Kidney (tissue), 14 donors: ENCODE results near the gene STAB1. TPM values are rescaled to one million over a fixed set of nuclear protein-coding genes. Genes with fewer than 3 reads are reported as not detected.

Experiments used
- DNase-seq, 5 donors: peaks; one replicate each; pipeline ENCODE4 v3.0.0-alpha.2; 2013 to 2020
- FAIRE-seq: peaks from 2 replicates; lab custom pipeline; 2012; peaks lifted over from hg19 to GRCh38; lab: Jason Lieb, UNC
- H3K27ac ChIP-seq, 2 donors: one replicate each; pipeline ENCODE4 v1.7.0; 2013; ENCODE audit warnings: low read depth in 2 of 2, low read length in 2 of 2, inconsistent platforms in 1 of 2
- H3K27me3 ChIP-seq: one replicate; pipeline ENCODE4 v1.7.1; 2013; ENCODE audit warnings: low read length, inconsistent platforms; ENCODE audit not compliant: control insufficient read depth, insufficient read depth
- H3K36me3 ChIP-seq, 3 donors: one replicate each; pipeline versions ENCODE4 v1.7.0 to v1.7.1; 2013; ENCODE audit warnings: low read length in 3 of 3, control low read depth in 1 of 3, inconsistent platforms in 1 of 3; ENCODE audit not compliant: insufficient read depth in 3 of 3, control insufficient read depth in 2 of 3
- H3K4me1 ChIP-seq, 3 donors: one replicate each; pipeline versions ENCODE4 v1.7.0 to v1.7.1; 2013; ENCODE audit warnings: low read length in 3 of 3, inconsistent platforms in 1 of 3, low read depth in 1 of 3; ENCODE audit not compliant: control insufficient read depth in 2 of 3, insufficient read depth in 2 of 3
- H3K4me3 ChIP-seq, 3 donors: one replicate each; pipeline versions ENCODE4 v1.7.0 to v1.8.1; 2013; ENCODE audit warnings: low read length in 3 of 3, control low read depth in 1 of 3, inconsistent platforms in 1 of 3
- H3K9ac ChIP-seq, 3 donors: one replicate each; pipeline versions ENCODE4 v1.7.0 to v1.7.1; 2013; ENCODE audit warnings: low read length in 3 of 3, control low read depth in 1 of 3, inconsistent platforms in 1 of 3
- H3K9me3 ChIP-seq, 3 donors: one replicate each; pipeline versions ENCODE4 v1.7.0 to v1.7.1; 2013; ENCODE audit warnings: low read length in 3 of 3, control low read depth in 1 of 3, inconsistent platforms in 1 of 3; ENCODE audit not compliant: control insufficient read depth in 2 of 3, insufficient read depth in 1 of 3
- intact Hi-C: fragments of 100-400 bp; cut with DNase I; formaldehyde crosslinking; loops from one replicate; pipeline ENCODE4 v1.11.1; 2022
- polyA plus RNA-seq: library from polyadenylated mRNA; stranded (reverse); fragments of 350-450 nt; fragmentation: Illumina TruSeq; extraction: RNeasy Lipid Tissue Mini Kit (QIAGEN cat#74804); gene quantifications from one replicate; pipeline ENCODE4 v1.2.3, GENCODE V29; 2014; ENCODE audit warnings: low read depth, low replicate concordance; ENCODE audit not compliant: insufficient read depth
- total RNA-seq: library from RNA; stranded (reverse); fragmentation: NEBNext Ultra II Directional; extraction: Animal tissue kit (Norgen Biotek cat#: 25700); gene quantifications from one replicate; pipeline ENCODE4 v1.2.1, GENCODE V29; 2021
- TF ChIP-seq, protein P1 (sequence below): IDR thresholded peaks from 3 replicates; pipeline ENCODE4 v1.5.1; 2012; ENCODE audit warnings: mild to moderate bottlenecking, moderate library complexity, borderline replicate concordance; ENCODE audit not compliant: insufficient read depth; ENCODE audit errors: extremely low read depth
- donor health status: control.
- donor health status: control.
- donor health status: control.
- donor health status: control.
- donor health status: control.
- donor health status: DM: yes; HTN: yes; CAD: no.
- donor health status: Normal renal cell carcinoma (clear cell type).

STAB1 gene
- total and polyA plus RNA-seq, 2 donors from 2014 or later = 98.4 to 379 TPM

DNA sequence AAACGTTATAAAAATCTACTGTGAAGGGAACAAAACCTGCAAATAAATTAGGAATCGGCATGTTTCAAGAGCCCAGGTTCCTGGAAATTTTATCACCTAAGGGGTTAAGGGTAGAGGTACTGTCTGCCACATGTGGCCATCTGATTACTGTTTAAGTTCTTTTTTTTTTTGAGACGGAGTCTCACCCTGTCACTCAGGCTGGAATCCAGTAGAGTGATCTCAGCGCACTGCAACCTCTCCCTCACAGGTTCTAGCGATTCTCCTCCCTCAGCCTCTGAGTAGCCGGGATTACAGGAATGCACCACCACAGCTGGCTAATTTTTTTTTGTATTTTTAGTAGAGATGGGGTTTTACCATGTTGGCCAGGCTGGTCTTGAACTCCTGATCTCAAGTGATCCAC lies 77.1 kb downstream of the STAB1 start:
- Histone ChIP-seq H3K9ac (no peak overlapping the region), H3K36me3 (peaks cover 2 to 14% (median 4%) of the 10 kb centered on the region in 3 donors), H3K27me3 (no peaks in the 10 kb centered on the region), H3K9me3 (no peaks in the 10 kb centered on the region), H3K4me3 (no peak overlapping the region), H3K4me1 (peaks cover 0 to 2% (median 0%) of the 10 kb centered on the region in 3 donors), H3K27ac (no peak overlapping the region)
- TF ChIP-seq, protein P1, sequence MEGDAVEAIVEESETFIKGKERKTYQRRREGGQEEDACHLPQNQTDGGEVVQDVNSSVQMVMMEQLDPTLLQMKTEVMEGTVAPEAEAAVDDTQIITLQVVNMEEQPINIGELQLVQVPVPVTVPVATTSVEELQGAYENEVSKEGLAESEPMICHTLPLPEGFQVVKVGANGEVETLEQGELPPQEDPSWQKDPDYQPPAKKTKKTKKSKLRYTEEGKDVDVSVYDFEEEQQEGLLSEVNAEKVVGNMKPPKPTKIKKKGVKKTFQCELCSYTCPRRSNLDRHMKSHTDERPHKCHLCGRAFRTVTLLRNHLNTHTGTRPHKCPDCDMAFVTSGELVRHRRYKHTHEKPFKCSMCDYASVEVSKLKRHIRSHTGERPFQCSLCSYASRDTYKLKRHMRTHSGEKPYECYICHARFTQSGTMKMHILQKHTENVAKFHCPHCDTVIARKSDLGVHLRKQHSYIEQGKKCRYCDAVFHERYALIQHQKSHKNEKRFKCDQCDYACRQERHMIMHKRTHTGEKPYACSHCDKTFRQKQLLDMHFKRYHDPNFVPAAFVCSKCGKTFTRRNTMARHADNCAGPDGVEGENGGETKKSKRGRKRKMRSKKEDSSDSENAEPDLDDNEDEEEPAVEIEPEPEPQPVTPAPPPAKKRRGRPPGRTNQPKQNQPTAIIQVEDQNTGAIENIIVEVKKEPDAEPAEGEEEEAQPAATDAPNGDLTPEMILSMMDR = no peak
- intact Hi-C loops = no loop called here
- no peak for DNase-seq
- FAIRE-seq = no peak

Other genes with a start within 250 kb of the STAB1 start
- 32.5 TPM for gene PPM1M, start 249.6 kb upstream of the STAB1 start, total RNA-seq
- gene PPM1M, start 249.6 kb upstream of the STAB1 start, polyA plus RNA-seq = 23.2 TPM
- 75.8 TPM for gene WDR82, start 216.7 kb upstream of the STAB1 start, total RNA-seq
- gene WDR82, start 216.7 kb upstream of the STAB1 start, polyA plus RNA-seq = 20.9 TPM
- 30.7 TPM for gene GLYCTK, start 207.5 kb upstream of the STAB1 start, total RNA-seq
- 50.2 TPM for gene GLYCTK, start 207.5 kb upstream of the STAB1 start, polyA plus RNA-seq
- gene DNAH1, start 179.0 kb upstream of the STAB1 start, total RNA-seq = 12.1 TPM
- 1.7 TPM for gene DNAH1, start 179.0 kb upstream of the STAB1 start, polyA plus RNA-seq
- 72.5 TPM for gene BAP1, start 85.3 kb upstream of the STAB1 start, total RNA-seq
- 61.6 TPM for gene BAP1, start 85.3 kb upstream of the STAB1 start, polyA plus RNA-seq
- gene PHF7, start 84.7 kb upstream of the STAB1 start, total RNA-seq = 8.8 TPM
- 3.9 TPM for gene PHF7, start 84.7 kb upstream of the STAB1 start, polyA plus RNA-seq
- gene SEMA3G, start 50.2 kb upstream of the STAB1 start, total RNA-seq = 25.7 TPM
- gene SEMA3G, start 50.2 kb upstream of the STAB1 start, polyA plus RNA-seq = 28.2 TPM
- gene TNNC1, start 41.3 kb upstream of the STAB1 start, total RNA-seq = 2.2 TPM
- gene TNNC1, start 41.3 kb upstream of the STAB1 start, polyA plus RNA-seq = 86.6 TPM
- 98.7 TPM for gene NISCH, start 39.7 kb upstream of the STAB1 start, total RNA-seq
- 36.1 TPM for gene NISCH, start 39.7 kb upstream of the STAB1 start, polyA plus RNA-seq
- gene NT5DC2, start 38.5 kb downstream of the STAB1 start, total RNA-seq = 47.3 TPM
- 75.7 TPM for gene NT5DC2, start 38.5 kb downstream of the STAB1 start, polyA plus RNA-seq
- 26.8 TPM for gene UQCC5, start 41.3 kb downstream of the STAB1 start, total RNA-seq
- 135 TPM for gene UQCC5, start 41.3 kb downstream of the STAB1 start, polyA plus RNA-seq
- gene PBRM1, start 190.6 kb downstream of the STAB1 start, total RNA-seq = 56.2 TPM
- 4.1 TPM for gene PBRM1, start 190.6 kb downstream of the STAB1 start, polyA plus RNA-seq
- 47.8 TPM for gene GNL3, start 190.7 kb downstream of the STAB1 start, total RNA-seq
- gene GNL3, start 190.7 kb downstream of the STAB1 start, polyA plus RNA-seq = 27.9 TPM
- 60.4 TPM for gene GLT8D1, start 210.5 kb downstream of the STAB1 start, total RNA-seq
- gene GLT8D1, start 210.5 kb downstream of the STAB1 start, polyA plus RNA-seq = 62.1 TPM
- gene SPCS1, start 210.8 kb downstream of the STAB1 start, total RNA-seq = 124 TPM
- gene SPCS1, start 210.8 kb downstream of the STAB1 start, polyA plus RNA-seq = 265 TPM